Measurements from ENCODE around the gene ARHGAP12. TPM values are rescaled to one million over a fixed set of nuclear protein-coding genes. Genes with fewer than 3 reads are reported as not detected.

ARHGAP12 gene
- total RNA-seq, 1 donor from 2014 or later, result 68.9 TPM

DNA sequence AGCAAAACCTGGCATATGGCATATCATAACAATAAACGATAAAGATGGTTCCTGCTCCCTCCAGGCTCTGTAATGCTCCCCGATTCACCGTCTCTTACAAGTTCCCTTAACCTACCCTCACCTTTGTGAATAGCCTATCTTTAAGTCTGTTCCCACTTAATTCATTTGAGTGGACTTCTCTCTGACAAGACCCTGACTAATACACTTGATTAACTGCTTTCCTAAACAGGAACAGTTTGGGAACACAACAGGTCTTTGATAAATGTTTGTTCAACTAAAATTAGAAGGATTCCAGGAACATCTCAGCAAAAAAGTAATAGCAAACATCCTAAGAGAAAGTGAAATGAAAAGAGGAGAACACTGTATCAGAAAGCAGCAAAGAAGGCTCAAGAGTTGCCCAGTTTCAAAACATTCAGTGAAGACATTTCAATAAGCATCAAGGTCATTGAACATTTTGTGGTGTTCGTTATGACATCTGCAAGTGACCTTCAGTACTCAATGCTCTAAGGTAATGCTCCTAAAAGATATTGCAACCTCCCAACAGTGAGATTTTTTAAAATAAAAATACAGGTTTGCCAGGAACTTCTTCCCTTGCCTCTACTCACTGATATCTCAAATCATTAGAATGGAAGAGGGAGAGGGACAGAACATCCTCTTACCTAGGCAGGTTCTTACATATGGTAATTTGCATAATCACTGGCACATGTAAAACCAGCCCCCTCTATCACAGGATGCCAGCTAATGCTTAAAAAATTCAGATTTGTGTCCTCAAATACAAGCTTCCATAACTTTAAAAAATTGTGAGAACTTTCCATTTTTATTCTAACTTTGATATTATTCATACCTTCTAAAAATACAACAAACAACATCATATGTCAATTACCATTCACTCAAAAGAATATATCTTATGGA, 11.4 kb upstream of the ARHGAP12 start:
- Histone ChIP-seq H3K4me3 (no peak overlapping the region), H3F3A (ENCODE audit: low read depth) (peaks cover under 1% of the 10 kb centered on the region), H4K20me1 (ENCODE audit: low read depth) (no peaks in the 10 kb centered on the region), H3K27me3 (no peaks in the 10 kb centered on the region), H3K9me3 (ENCODE audit: low read depth) (no peaks in the 10 kb centered on the region), H2AFZ (replicated peaks) (no peak overlapping the region), H3K4me1 (peaks cover 5% of the 10 kb centered on the region), H3K27ac (no peak overlapping the region), H3K79me2 (ENCODE audit: low read depth) (no peaks in the 10 kb centered on the region), H3K36me3 (no peaks in the 10 kb centered on the region), H3K9ac (no peak overlapping the region), H3K4me2 (no peak overlapping the region)
- H3K4me3 Mint-ChIP-seq, result no peak overlapping the region
- no peaks in the 10 kb centered on the region for H3K9me3 Mint-ChIP-seq
- TF ChIP-seq EZH2phosphoT487 (IDR thresholded peaks at IDR 0.05) (no peak), EZH2 (IDR thresholded peaks at IDR 0.05) (no peak), CTCF (IDR thresholded peaks at IDR 0.05) (no peak)
- H3K27me3 Mint-ChIP-seq (ENCODE audit: insufficient read depth, low read depth), result no peaks in the 10 kb centered on the region
- H3K4me1 Mint-ChIP-seq, result peaks cover 27% of the 10 kb centered on the region
- no peak for DNase-seq (ENCODE audit: low spot score)
- no peaks in the 10 kb centered on the region for H3K36me3 Mint-ChIP-seq
- H3K27ac Mint-ChIP-seq, result no peak overlapping the region

DNA sequence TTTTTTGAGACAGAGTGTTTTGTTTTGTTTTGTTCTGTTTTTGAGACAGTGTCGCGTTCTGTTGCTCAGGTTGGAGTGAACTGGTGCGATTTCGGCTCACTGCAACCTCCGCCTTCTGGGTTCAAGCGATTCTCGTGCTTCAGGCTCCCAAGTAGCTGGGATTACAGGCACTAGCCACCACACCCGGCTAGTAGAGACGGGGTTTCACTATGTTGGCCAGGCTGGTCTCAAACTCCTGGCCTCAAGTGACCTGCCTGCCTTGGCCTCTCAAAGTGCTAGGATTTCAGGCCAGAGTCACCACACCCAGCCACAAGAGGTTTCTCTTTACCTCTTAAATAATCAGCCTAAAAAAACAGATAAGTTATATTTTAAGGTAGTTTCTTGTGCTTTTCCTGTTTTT, 8.7 kb upstream of the ARHGAP12 start:
- no peak overlapping the region for H3K9ac ChIP-seq
- H3K27ac Mint-ChIP-seq, result no peak overlapping the region
- no peak for DNase-seq (ENCODE audit: low spot score)

GRCh38 chr10:31936933-31937332, 8.3 kb upstream of the ARHGAP12 start:
- Mint-ChIP-seq H3K4me1 (peaks cover 19% of the 10 kb centered on the region), H3K4me3 (no peak overlapping the region), H3K27me3 (ENCODE audit: insufficient read depth, low read depth) (peaks cover 2% of the 10 kb centered on the region), H3K36me3 (no peaks in the 10 kb centered on the region), H3K9me3 (no peaks in the 10 kb centered on the region), H3K27ac (no peak overlapping the region)
- no peak for DNase-seq (ENCODE audit: low spot score)
- no peak overlapping the region for H3K4me3 ChIP-seq
- no peak overlapping the region for H3K27ac ChIP-seq
- H3K4me2 ChIP-seq, result no peak overlapping the region
- TF ChIP-seq EZH2phosphoT487 (IDR thresholded peaks at IDR 0.05), result no peak
- no peak for TF ChIP-seq CTCF (IDR thresholded peaks at IDR 0.05)
- no peak for TF ChIP-seq EZH2 (IDR thresholded peaks at IDR 0.05)
- no peaks in the 10 kb centered on the region for H3K9me3 ChIP-seq (ENCODE audit: low read depth)
- H3K27me3 ChIP-seq, result no peaks in the 10 kb centered on the region
- no peaks in the 10 kb centered on the region for H3F3A ChIP-seq (ENCODE audit: low read depth)
- H3K79me2 ChIP-seq (ENCODE audit: low read depth), result no peaks in the 10 kb centered on the region
- H3K36me3 ChIP-seq, result no peaks in the 10 kb centered on the region
- no peaks in the 10 kb centered on the region for H4K20me1 ChIP-seq (ENCODE audit: low read depth)
- H2AFZ ChIP-seq (replicated peaks), result no peak overlapping the region
- no peak overlapping the region for H3K9ac ChIP-seq
- no peaks in the 10 kb centered on the region for H3K4me1 ChIP-seq

More for the DNA sequence above, 8.7 kb upstream of the ARHGAP12 start:
- Histone ChIP-seq H3K79me2 (ENCODE audit: low read depth) (no peaks in the 10 kb centered on the region), H3K36me3 (no peaks in the 10 kb centered on the region), H2AFZ (replicated peaks) (no peak overlapping the region), H3K4me3 (no peak overlapping the region), H3K27ac (no peak overlapping the region), H3K4me1 (no peaks in the 10 kb centered on the region), H3K27me3 (no peaks in the 10 kb centered on the region), H3K9me3 (ENCODE audit: low read depth) (no peaks in the 10 kb centered on the region), H3F3A (ENCODE audit: low read depth) (no peaks in the 10 kb centered on the region), H4K20me1 (ENCODE audit: low read depth) (no peaks in the 10 kb centered on the region), H3K4me2 (no peak overlapping the region)
- Mint-ChIP-seq H3K9me3 (no peaks in the 10 kb centered on the region), H3K4me1 (peaks cover 19% of the 10 kb centered on the region), H3K4me3 (no peak overlapping the region), H3K27me3 (ENCODE audit: insufficient read depth, low read depth) (peaks cover 2% of the 10 kb centered on the region), H3K36me3 (no peaks in the 10 kb centered on the region)
- TF ChIP-seq EZH2 (IDR thresholded peaks at IDR 0.05) (no peak), CTCF (IDR thresholded peaks at IDR 0.05) (no peak), EZH2phosphoT487 (IDR thresholded peaks at IDR 0.05) (no peak)

All from neural progenitor cell (in vitro differentiated cells).